CD4-positive, alpha-beta T cell (primary cell): Measurements from ENCODE around the gene TSPAN18. TPM values are rescaled to one million over a fixed set of nuclear protein-coding genes. Genes with fewer than 3 reads are reported as not detected.

Source experiments
- ATAC-seq: fragments of 200-7000 bp; cut with Tn5 transposase; one replicate; pipeline ENCODE4 v1.10.0; 2022; ENCODE audit warnings: mild to moderate bottlenecking; ENCODE audit not compliant: poor library complexity
- CTCF ChIA-PET: fragments of 350-600 bp; sonication (Branson Sonifier 250); formaldehyde crosslinking; loops from one replicate; lab custom pipeline; 2021; ENCODE audit warnings: antibody characterized with exemption, inconsistent platforms; lab: Charles Lee
- POLR2A ChIA-PET: fragments of 350-600 bp; sonication (Branson Sonifier 250); formaldehyde crosslinking; loops from one replicate; lab custom pipeline; 2021; ENCODE audit warnings: antibody characterized with exemption, inconsistent platforms; lab: Charles Lee
- DNase-seq, 14 experiments: peaks; one replicate each; pipeline ENCODE4 v3.0.0-alpha.2; 2013 to 2020; ENCODE audit warnings: mixed read lengths in 2 of 14
- H3K27ac ChIP-seq, 2 donors: one replicate each; pipeline versions ENCODE4 v1.5.1 to v1.7.0; 2013; ENCODE audit warnings: low read length in 2 of 2, low read depth in 1 of 2, mild to moderate bottlenecking in 1 of 2
- H3K27me3 ChIP-seq, 2 experiments: 1 replicate in 1 of 2; 2 replicates in 1 of 2; pipeline versions ENCODE4 v1.6.1 to v1.7.0; 2013; ENCODE audit warnings: low read length in 2 of 2, control low read depth in 1 of 2, mild to moderate bottlenecking in 1 of 2, moderate library complexity in 1 of 2; ENCODE audit not compliant: insufficient read depth in 2 of 2, control insufficient read depth in 1 of 2
- H3K36me3 ChIP-seq: one replicate; pipeline ENCODE4 v1.6.1; 2013; ENCODE audit warnings: low read length, control low read depth; ENCODE audit not compliant: insufficient read depth
- H3K4me1 ChIP-seq: one replicate; pipeline ENCODE4 v1.6.1; 2013; ENCODE audit warnings: low read length, control low read depth; ENCODE audit not compliant: insufficient read depth
- H3K4me3 ChIP-seq: one replicate; pipeline ENCODE4 v1.5.1; 2013; ENCODE audit warnings: mild to moderate bottlenecking, low read length, moderate library complexity
- H3K9me3 ChIP-seq, 2 experiments: 1 replicate in 1 of 2; 2 replicates in 1 of 2; pipeline versions ENCODE4 v1.6.1 to v1.7.0; 2013; ENCODE audit warnings: low read length in 2 of 2, mild to moderate bottlenecking in 2 of 2, control low read depth in 1 of 2, moderate library complexity in 1 of 2; ENCODE audit not compliant: control insufficient read depth in 1 of 2, insufficient read depth in 1 of 2
- H3K27ac Mint-ChIP-seq: one replicate; pipeline ENCODE4 v1.8.0; 2020; ENCODE audit warnings: mixed read lengths
- H3K27me3 Mint-ChIP-seq: one replicate; pipeline ENCODE4 v1.8.0; 2021; ENCODE audit warnings: mixed read lengths
- H3K36me3 Mint-ChIP-seq: one replicate; pipeline ENCODE4 v1.8.0; 2021; ENCODE audit warnings: low read depth, mixed read lengths
- H3K4me1 Mint-ChIP-seq: one replicate; pipeline ENCODE4 v1.8.0; 2021; ENCODE audit warnings: low read depth, mixed read lengths
- H3K4me3 Mint-ChIP-seq: one replicate; pipeline ENCODE4 v1.8.0; 2020; ENCODE audit warnings: mild to moderate bottlenecking, mixed read lengths
- H3K9me3 Mint-ChIP-seq: one replicate; pipeline ENCODE4 v1.8.0; 2020; ENCODE audit warnings: mixed read lengths
- intact Hi-C, 2 experiments: fragments of 100-400 bp; cut with DNase I in 1 of 2; cut with micrococcal nuclease in 1 of 2; formaldehyde crosslinking; loops; one replicate each; pipeline versions ENCODE4 v1.15.1 to v1.9.0; 2023 to 2025; cut with DNase I, micrococcal nuclease
- total RNA-seq, 174 experiments: library from RNA in 2 of 174; stranded (reverse) in 2 of 174; gene quantifications; one replicate each; pipeline ENCODE4 v1.2.3 and lab custom pipeline; 2021 to 2026
- TF ChIP-seq, protein P1 (sequence below): fragments of 200-600 bp; IDR thresholded peaks from one replicate; pipeline ENCODE4 v1.8.0; 2022; ENCODE audit warnings: antibody characterized with exemption, mild to moderate bottlenecking

Gene TSPAN18
- total RNA-seq, 2 experiments from 2014 or later: 23.0 to 25.3 TPM

DNA sequence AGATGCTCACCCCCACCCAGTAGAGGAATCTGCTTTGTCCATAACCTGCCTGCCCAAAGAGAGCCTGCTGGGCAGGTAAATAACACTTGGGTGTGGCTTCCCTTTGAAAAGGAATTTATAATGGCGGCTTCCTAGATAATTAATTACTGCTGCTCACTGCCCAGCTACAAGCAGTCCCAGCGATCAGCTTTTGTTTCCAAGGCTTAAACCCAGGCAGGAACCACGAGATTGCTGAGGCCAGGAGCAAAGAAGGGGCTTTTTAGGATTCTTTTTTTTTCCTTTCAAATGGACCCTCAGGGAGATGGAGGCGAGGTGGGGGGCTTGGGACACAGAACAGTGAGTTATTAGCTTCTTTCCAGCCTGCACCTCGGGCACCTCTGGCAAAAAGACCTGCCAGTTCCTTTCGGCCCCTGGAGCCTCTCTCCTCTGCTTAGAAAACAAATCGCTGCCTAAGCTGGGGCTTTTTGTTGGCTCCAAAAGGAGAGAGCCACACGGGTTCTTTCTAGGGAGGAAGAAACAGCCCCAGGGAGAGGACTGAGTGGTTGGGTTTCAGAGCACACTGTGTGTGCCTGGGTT, 107.2 kb downstream of the TSPAN18 start:
- H3K9me3 Mint-ChIP-seq: peaks cover 2% of the 10 kb centered on the region
- H3K27me3 Mint-ChIP-seq: no peaks in the 10 kb centered on the region
- no peak overlapping the region for H3K27ac Mint-ChIP-seq
- Histone ChIP-seq H3K4me3 (no peak overlapping the region), H3K9me3 (no peaks in the 10 kb centered on the region), H3K4me1 (no peaks in the 10 kb centered on the region), H3K27ac (no peak overlapping the region), H3K36me3 (peaks cover 9% of the 10 kb centered on the region), H3K27me3 (no peaks in the 10 kb centered on the region)
- H3K4me1 Mint-ChIP-seq: no peaks in the 10 kb centered on the region
- DNase-seq: no peak
- ChIA-PET POLR2A (no interaction called here), CTCF (no interaction called here)
- no peak for ATAC-seq
- TF ChIP-seq, protein P1, sequence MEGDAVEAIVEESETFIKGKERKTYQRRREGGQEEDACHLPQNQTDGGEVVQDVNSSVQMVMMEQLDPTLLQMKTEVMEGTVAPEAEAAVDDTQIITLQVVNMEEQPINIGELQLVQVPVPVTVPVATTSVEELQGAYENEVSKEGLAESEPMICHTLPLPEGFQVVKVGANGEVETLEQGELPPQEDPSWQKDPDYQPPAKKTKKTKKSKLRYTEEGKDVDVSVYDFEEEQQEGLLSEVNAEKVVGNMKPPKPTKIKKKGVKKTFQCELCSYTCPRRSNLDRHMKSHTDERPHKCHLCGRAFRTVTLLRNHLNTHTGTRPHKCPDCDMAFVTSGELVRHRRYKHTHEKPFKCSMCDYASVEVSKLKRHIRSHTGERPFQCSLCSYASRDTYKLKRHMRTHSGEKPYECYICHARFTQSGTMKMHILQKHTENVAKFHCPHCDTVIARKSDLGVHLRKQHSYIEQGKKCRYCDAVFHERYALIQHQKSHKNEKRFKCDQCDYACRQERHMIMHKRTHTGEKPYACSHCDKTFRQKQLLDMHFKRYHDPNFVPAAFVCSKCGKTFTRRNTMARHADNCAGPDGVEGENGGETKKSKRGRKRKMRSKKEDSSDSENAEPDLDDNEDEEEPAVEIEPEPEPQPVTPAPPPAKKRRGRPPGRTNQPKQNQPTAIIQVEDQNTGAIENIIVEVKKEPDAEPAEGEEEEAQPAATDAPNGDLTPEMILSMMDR: no peak
- no peaks in the 10 kb centered on the region for H3K36me3 Mint-ChIP-seq
- intact Hi-C loops: no loop called here
- H3K4me3 Mint-ChIP-seq: no peak overlapping the region

DNA sequence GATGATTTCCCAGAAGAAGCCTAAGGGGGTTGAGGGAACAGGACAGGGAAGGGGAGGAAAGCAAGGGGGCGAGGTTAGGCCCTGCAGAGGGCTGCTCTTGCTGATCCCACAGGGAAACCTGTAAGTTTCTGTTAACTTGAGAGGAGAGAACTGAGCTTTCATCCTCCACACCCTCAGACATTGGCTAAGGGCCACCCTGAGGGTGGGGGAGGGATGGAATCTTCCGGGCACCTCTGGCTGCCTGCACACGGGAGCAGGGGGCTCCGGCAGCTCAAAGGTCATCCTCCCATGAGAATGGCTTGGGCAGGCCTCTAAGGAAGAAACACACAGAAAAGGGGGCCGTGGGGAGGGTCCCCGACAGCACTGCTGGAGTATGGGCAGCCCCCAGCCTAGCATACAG, 108.1 kb downstream of the TSPAN18 start:
- Histone ChIP-seq H3K4me3 (no peak overlapping the region), H3K36me3 (peaks cover 9% of the 10 kb centered on the region), H3K27me3 (no peaks in the 10 kb centered on the region), H3K4me1 (no peaks in the 10 kb centered on the region), H3K9me3 (peaks cover 0 to 5% of the 10 kb centered on the region in 2 experiments), H3K27ac (no peak overlapping the region)
- Mint-ChIP-seq H3K4me1 (no peaks in the 10 kb centered on the region), H3K27me3 (no peaks in the 10 kb centered on the region), H3K4me3 (no peak overlapping the region), H3K9me3 (peaks cover 2% of the 10 kb centered on the region), H3K36me3 (no peaks in the 10 kb centered on the region), H3K27ac (no peak overlapping the region)
- TF ChIP-seq, protein P1: no peak
- ChIA-PET POLR2A (no interaction called here), CTCF (no interaction called here)
- ATAC-seq: no peak
- DNase-seq: no peak
- intact Hi-C loops: no loop called here

DNA sequence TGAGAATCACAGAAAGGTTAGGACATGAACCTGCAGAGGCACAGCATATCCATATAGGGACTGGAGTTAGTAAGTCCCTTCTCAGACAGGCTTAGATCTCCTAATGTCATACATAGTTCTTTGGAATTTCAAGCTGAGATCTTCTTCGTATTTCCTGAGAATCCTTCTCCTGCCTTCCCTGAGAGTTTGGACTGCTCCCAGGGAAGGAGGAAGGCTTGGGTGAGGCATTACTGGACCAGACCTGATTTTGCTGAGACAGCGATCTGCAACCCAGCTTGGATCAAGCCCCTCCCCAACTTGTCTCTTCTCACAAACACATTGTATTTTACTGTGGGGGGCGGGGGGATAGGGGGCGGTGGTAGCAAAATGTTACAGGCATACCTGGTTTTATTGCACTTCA, 108.5 kb downstream of the TSPAN18 start:
- Mint-ChIP-seq H3K36me3 (peaks cover 4% of the 10 kb centered on the region), H3K27me3 (no peaks in the 10 kb centered on the region), H3K9me3 (peaks cover 2% of the 10 kb centered on the region), H3K4me1 (no peaks in the 10 kb centered on the region), H3K4me3 (no peak overlapping the region), H3K27ac (no peak overlapping the region)
- CTCF ChIA-PET: no interaction called here
- intact Hi-C loops: no loop called here
- DNase-seq (no peak), ATAC-seq (no peak)
- no peak overlapping the region for H3K4me3 ChIP-seq
- no peaks in the 10 kb centered on the region for H3K27me3 ChIP-seq
- H3K36me3 ChIP-seq: peaks cover 9% of the 10 kb centered on the region
- TF ChIP-seq, protein P1: no peak
- H3K9me3 ChIP-seq: peaks cover 0 to 9% of the 10 kb centered on the region in 2 experiments
- POLR2A ChIA-PET: no interaction called here
- no peak overlapping the region for H3K27ac ChIP-seq
- H3K4me1 ChIP-seq: no peaks in the 10 kb centered on the region
